ENCODE results near the gene HTT-AS. TPM values are rescaled to one million over a fixed set of nuclear protein-coding genes. Genes with fewer than 3 reads are reported as not detected.
A peak's percentile ranks its signal among the peaks of the same experiment; 100 is the strongest.

Gene HTT-AS
- polyA plus RNA-seq, 1 of the 3 experiments (the other 2 are of a cell fraction): not detected

DNA sequence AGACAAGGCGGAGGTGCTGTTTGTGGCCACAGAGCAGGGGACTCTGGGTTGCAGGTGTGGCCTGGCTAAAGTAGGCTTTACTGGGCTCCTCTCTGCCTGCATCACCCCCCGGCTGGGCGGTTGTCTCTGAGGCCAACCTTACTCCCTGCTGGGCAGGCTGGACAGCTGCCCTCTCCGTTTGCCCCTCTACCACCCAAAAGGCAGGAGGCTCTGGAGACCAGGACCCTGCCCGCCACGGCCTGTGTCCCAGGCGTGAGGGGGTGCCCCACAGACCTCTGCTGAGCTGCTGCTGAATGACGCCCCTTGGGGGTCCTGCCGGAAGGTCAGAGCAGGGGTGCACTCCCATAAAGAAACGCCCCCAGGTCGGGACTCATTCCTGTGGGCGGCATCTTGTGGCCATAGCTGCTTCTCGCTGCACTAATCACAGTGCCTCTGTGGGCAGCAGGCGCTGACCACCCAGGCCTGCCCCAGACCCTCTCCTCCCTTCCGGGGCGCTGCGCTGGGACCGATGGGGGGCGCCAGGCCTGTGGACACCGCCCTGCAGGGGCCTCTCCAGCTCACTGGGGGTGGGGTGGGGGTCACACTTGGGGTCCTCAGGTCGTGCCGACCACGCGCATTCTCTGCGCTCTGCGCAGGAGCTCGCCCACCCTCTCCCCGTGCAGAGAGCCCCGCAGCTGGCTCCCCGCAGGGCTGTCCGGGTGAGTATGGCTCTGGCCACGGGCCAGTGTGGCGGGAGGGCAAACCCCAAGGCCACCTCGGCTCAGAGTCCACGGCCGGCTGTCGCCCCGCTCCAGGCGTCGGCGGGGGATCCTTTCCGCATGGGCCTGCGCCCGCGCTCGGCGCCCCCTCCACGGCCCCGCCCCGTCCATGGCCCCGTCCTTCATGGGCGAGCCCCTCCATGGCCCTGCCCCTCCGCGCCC is 920 bp downstream of the HTT-AS start (continued):
- TF ChIP-seq, protein P1, sequence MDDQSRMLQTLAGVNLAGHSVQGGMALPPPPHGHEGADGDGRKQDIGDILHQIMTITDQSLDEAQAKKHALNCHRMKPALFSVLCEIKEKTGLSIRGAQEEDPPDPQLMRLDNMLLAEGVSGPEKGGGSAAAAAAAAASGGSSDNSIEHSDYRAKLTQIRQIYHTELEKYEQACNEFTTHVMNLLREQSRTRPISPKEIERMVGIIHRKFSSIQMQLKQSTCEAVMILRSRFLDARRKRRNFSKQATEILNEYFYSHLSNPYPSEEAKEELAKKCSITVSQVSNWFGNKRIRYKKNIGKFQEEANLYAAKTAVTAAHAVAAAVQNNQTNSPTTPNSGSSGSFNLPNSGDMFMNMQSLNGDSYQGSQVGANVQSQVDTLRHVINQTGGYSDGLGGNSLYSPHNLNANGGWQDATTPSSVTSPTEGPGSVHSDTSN (IDR thresholded peaks at IDR 0.05): peak; percentile 25; the same call in 1 of the 2 replicates
- TF ChIP-seq EP300 (IDR thresholded peaks at IDR 0.05; ENCODE audit: borderline replicate concordance in 1 of 2, low read depth in 1 of 2, low read length in 1 of 2): no peak
- no peak for TF ChIP-seq FOSL2 (IDR thresholded peaks at IDR 0.05; ENCODE audit: borderline replicate concordance, low read depth)

DNA sequence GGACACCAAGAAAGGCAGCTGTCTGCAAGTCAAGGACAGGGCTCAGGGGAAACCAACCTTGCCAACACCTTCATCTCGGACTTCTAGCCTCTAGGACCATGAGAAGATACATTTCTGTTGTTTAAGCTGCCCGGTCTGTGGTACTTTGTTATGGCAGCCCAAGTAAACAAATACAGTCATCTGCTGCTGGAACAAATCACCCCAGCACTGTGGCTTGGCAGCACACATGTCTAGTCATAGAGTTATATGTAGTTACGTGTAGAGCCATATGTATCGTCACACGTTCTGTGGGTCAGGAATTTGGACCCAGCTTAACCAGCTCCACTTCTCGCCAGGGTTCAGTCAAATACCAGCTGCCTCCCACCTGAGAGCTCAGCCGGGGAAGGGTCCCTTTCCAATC is 2.5 kb downstream of the HTT-AS start:
- Histone ChIP-seq H3K9me2 (no peaks in the 10 kb centered on the region), H3K9ac (no peak overlapping the region), H3K4me2 (no peak overlapping the region), H3K36me3 (replicated peaks in 1 of 2; ENCODE audit: control insufficient read depth in 1 of 2, insufficient read depth in 2 of 2, low read length in 1 of 2) (no peaks in the 10 kb centered on the region), H3K9me3 (no peaks in the 10 kb centered on the region), H2AFZ (ENCODE audit: low read depth) (peak overlapping the region; percentile 65; the same call in 1 of the 2 replicates), H3K4me1 (ENCODE audit: control insufficient read depth in 1 of 2, insufficient read depth in 2 of 2, low read depth in 1 of 2, low read length in 1 of 2) (peaks cover 5 to 15% of the 10 kb centered on the region in 2 experiments; a peak in 3 of 4 replicates), H3F3A (replicated peaks; ENCODE audit: insufficient read depth) (peaks cover 8% of the 10 kb centered on the region), H3K79me2 (ENCODE audit: insufficient read depth) (peaks cover 16% of the 10 kb centered on the region), H3K27me3 (ENCODE audit: insufficient read depth) (no peaks in the 10 kb centered on the region), H3K4me3 (ENCODE audit: low read depth in 2 of 2, low read length in 1 of 2) (no peak overlapping the region), H4K20me1 (ENCODE audit: insufficient read depth) (peaks cover 13% of the 10 kb centered on the region), H3K27ac (ENCODE audit: low read depth in 2 of 2, low read length in 1 of 2) (no peak overlapping the region)
- 83% methylated on average over 5 of the region's 7 CpGs for WGBS (ENCODE audit: low lambda C conversion rate)
- no peak for DNase-seq
- TF ChIP-seq EP300 (IDR thresholded peaks at IDR 0.05; ENCODE audit: borderline replicate concordance in 1 of 2, low read depth in 1 of 2, low read length in 1 of 2) (no peak), POLR2AphosphoS5 (IDR thresholded peaks at IDR 0.05; ENCODE audit: low read depth, low read length) (no peak), RCOR1 (IDR thresholded peaks at IDR 0.05; ENCODE audit: low read length) (no peak), MEF2A (IDR thresholded peaks at IDR 0.05; ENCODE audit: borderline replicate concordance, low read depth) (no peak), NRF1 (IDR thresholded peaks at IDR 0.05; ENCODE audit: low read depth, low read length) (no peak), MXI1 (IDR thresholded peaks at IDR 0.05; ENCODE audit: low read depth, low read length) (no peak)
- TF ChIP-seq, protein P2, sequence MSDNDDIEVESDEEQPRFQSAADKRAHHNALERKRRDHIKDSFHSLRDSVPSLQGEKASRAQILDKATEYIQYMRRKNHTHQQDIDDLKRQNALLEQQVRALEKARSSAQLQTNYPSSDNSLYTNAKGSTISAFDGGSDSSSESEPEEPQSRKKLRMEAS (IDR thresholded peaks at IDR 0.05; ENCODE audit: low read depth): no peak
- TF ChIP-seq, protein P3, sequence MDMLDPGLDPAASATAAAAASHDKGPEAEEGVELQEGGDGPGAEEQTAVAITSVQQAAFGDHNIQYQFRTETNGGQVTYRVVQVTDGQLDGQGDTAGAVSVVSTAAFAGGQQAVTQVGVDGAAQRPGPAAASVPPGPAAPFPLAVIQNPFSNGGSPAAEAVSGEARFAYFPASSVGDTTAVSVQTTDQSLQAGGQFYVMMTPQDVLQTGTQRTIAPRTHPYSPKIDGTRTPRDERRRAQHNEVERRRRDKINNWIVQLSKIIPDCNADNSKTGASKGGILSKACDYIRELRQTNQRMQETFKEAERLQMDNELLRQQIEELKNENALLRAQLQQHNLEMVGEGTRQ (IDR thresholded peaks at IDR 0.05; ENCODE audit: borderline replicate concordance, low read depth, low read length): no peak
- TF ChIP-seq, protein P4, sequence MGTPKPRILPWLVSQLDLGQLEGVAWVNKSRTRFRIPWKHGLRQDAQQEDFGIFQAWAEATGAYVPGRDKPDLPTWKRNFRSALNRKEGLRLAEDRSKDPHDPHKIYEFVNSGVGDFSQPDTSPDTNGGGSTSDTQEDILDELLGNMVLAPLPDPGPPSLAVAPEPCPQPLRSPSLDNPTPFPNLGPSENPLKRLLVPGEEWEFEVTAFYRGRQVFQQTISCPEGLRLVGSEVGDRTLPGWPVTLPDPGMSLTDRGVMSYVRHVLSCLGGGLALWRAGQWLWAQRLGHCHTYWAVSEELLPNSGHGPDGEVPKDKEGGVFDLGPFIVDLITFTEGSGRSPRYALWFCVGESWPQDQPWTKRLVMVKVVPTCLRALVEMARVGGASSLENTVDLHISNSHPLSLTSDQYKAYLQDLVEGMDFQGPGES (IDR thresholded peaks at IDR 0.05; ENCODE audit: low read depth, low read length): no peak
- TF ChIP-seq, protein P5, sequence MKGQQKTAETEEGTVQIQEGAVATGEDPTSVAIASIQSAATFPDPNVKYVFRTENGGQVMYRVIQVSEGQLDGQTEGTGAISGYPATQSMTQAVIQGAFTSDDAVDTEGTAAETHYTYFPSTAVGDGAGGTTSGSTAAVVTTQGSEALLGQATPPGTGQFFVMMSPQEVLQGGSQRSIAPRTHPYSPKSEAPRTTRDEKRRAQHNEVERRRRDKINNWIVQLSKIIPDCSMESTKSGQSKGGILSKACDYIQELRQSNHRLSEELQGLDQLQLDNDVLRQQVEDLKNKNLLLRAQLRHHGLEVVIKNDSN (IDR thresholded peaks at IDR 0.05; ENCODE audit: borderline replicate concordance, low read depth): no peak
- TF ChIP-seq, protein P6, sequence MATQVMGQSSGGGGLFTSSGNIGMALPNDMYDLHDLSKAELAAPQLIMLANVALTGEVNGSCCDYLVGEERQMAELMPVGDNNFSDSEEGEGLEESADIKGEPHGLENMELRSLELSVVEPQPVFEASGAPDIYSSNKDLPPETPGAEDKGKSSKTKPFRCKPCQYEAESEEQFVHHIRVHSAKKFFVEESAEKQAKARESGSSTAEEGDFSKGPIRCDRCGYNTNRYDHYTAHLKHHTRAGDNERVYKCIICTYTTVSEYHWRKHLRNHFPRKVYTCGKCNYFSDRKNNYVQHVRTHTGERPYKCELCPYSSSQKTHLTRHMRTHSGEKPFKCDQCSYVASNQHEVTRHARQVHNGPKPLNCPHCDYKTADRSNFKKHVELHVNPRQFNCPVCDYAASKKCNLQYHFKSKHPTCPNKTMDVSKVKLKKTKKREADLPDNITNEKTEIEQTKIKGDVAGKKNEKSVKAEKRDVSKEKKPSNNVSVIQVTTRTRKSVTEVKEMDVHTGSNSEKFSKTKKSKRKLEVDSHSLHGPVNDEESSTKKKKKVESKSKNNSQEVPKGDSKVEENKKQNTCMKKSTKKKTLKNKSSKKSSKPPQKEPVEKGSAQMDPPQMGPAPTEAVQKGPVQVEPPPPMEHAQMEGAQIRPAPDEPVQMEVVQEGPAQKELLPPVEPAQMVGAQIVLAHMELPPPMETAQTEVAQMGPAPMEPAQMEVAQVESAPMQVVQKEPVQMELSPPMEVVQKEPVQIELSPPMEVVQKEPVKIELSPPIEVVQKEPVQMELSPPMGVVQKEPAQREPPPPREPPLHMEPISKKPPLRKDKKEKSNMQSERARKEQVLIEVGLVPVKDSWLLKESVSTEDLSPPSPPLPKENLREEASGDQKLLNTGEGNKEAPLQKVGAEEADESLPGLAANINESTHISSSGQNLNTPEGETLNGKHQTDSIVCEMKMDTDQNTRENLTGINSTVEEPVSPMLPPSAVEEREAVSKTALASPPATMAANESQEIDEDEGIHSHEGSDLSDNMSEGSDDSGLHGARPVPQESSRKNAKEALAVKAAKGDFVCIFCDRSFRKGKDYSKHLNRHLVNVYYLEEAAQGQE (IDR thresholded peaks at IDR 0.05; ENCODE audit: low read depth, low read length): no peak
- ChIA-PET POLR2A (no interaction called here), CTCF (interaction anchor here (0.8 to 1.5 kb wide), 2 partner anchors 16 to 24 kb away, joined by 4 to 6 read pairs; no protein-coding TSS in a partner anchor)
